ENCODE results near the gene MYH11. TPM values are rescaled to one million over a fixed set of nuclear protein-coding genes. Genes with fewer than 3 reads are reported as not detected.

Gene MYH11
- total and polyA plus RNA-seq, 2 experiments from 2014 or later: 1.6 to 5.9 TPM

GRCh38 chr16:15785386-15786059, 71.3 kb downstream of the MYH11 start:
- Histone ChIP-seq H3K4me1 (ENCODE audit: insufficient read depth) (no peaks in the 10 kb centered on the region), H3K9me2 (ENCODE audit: insufficient read depth) (no peaks in the 10 kb centered on the region), H3K4me3 (no peak overlapping the region), H4K20me1 (replicated peaks; ENCODE audit: insufficient read depth) (no peaks in the 10 kb centered on the region), H3K36me3 (ENCODE audit: insufficient read depth) (no peaks in the 10 kb centered on the region), H3K27me3 (ENCODE audit: insufficient read depth) (no peaks in the 10 kb centered on the region), H3F3A (replicated peaks; ENCODE audit: low read depth) (no peaks in the 10 kb centered on the region), H3K27ac (ENCODE audit: low read depth) (no peak overlapping the region), H3K79me2 (replicated peaks; ENCODE audit: insufficient read depth) (no peaks in the 10 kb centered on the region), H3K4me2 (no peak overlapping the region), H2AFZ (no peak overlapping the region)
- Mint-ChIP-seq H3K27me3 (ENCODE audit: insufficient read depth, low read depth, poor library complexity) (peaks cover 10% of the 10 kb centered on the region), H3K27ac (no peak overlapping the region), H3K9me3 (peaks cover 5% of the 10 kb centered on the region; the same call in 1 of the 3 replicates), H3K4me3 (no peak overlapping the region), H3K4me1 (no peaks in the 10 kb centered on the region), H3K36me3 (ENCODE audit: low read depth) (no peaks in the 10 kb centered on the region)
- no peak for TF ChIP-seq ZNF462 (CRISPR knock-in tag; IDR thresholded peaks at IDR 0.05)
- TF ChIP-seq, protein P1, sequence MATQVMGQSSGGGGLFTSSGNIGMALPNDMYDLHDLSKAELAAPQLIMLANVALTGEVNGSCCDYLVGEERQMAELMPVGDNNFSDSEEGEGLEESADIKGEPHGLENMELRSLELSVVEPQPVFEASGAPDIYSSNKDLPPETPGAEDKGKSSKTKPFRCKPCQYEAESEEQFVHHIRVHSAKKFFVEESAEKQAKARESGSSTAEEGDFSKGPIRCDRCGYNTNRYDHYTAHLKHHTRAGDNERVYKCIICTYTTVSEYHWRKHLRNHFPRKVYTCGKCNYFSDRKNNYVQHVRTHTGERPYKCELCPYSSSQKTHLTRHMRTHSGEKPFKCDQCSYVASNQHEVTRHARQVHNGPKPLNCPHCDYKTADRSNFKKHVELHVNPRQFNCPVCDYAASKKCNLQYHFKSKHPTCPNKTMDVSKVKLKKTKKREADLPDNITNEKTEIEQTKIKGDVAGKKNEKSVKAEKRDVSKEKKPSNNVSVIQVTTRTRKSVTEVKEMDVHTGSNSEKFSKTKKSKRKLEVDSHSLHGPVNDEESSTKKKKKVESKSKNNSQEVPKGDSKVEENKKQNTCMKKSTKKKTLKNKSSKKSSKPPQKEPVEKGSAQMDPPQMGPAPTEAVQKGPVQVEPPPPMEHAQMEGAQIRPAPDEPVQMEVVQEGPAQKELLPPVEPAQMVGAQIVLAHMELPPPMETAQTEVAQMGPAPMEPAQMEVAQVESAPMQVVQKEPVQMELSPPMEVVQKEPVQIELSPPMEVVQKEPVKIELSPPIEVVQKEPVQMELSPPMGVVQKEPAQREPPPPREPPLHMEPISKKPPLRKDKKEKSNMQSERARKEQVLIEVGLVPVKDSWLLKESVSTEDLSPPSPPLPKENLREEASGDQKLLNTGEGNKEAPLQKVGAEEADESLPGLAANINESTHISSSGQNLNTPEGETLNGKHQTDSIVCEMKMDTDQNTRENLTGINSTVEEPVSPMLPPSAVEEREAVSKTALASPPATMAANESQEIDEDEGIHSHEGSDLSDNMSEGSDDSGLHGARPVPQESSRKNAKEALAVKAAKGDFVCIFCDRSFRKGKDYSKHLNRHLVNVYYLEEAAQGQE (IDR thresholded peaks at IDR 0.05; ENCODE audit: unreplicated experiment): no peak
- ATAC-seq: no peak
- no peak for DNase-seq (ENCODE audit: low spot score)
